Endothelial cell of umbilical vein (primary cell): ENCODE data around the gene ARSD. TPM values are rescaled to one million over a fixed set of nuclear protein-coding genes. Genes with fewer than 3 reads are reported as not detected.
"Not testable (repeated sequence)": the region's sequence is repeated elsewhere in the genome, so short reads cannot be mapped to it uniquely, and the experiment has no call there.

Experiments
- Bru-seq: library from RNA; stranded (reverse); fragments of 400-500 nt; gene quantifications from one replicate; lab custom pipeline; 2021; lab: Mats Ljungman, UMichigan
- BruChase-seq, 2 experiments: library from RNA; stranded (reverse); fragments of 400-500 nt; gene quantifications; one replicate each; lab custom pipeline; 2021; lab: Mats Ljungman, UMichigan
- BruUV-seq: library from RNA; stranded (reverse); fragments of 400-500 nt; replicated peaks from 2 replicates; lab custom pipeline; 2021; lab: Mats Ljungman, UMichigan
- CTCF ChIA-PET: fragments of 300-600, 350-600 bp; sonication (Branson Sonifier 250); formaldehyde crosslinking; loops from one replicate; lab custom pipeline; 2021; ENCODE audit warnings: antibody characterized with exemption, inconsistent platforms; lab: Charles Lee
- POLR2A ChIA-PET: fragments of 300-600, 350-600 bp; sonication (Branson Sonifier 250); formaldehyde crosslinking; loops from one replicate; lab custom pipeline; 2021; ENCODE audit warnings: antibody characterized with exemption, inconsistent platforms; lab: Charles Lee
- DNase-seq: peaks from one replicate; pipeline ENCODE4 v3.0.0-alpha.2; 2011; ENCODE audit warnings: low read depth, low spot score
- FAIRE-seq: peaks from 2 replicates; lab custom pipeline; 2011; peaks lifted over from hg19 to GRCh38; lab: Jason Lieb, UNC
- H2AFZ ChIP-seq: 2 replicates; pipeline ENCODE4 v1.6.0; 2012; ENCODE audit warnings: low read depth, low read length, control low read depth, inconsistent platforms
- H3K27ac ChIP-seq: 2 replicates; pipeline ENCODE4 v1.5.1; 2011; ENCODE audit warnings: low read depth, mild to moderate bottlenecking, control low read depth, low read length, moderate library complexity; ENCODE audit not compliant: insufficient read depth
- H3K27me3 ChIP-seq, 2 experiments: 2 replicates each; pipeline versions ENCODE4 v1.6.0 to v1.6.1; 2011; ENCODE audit warnings: low read length in 2 of 2, mixed read lengths in 1 of 2; ENCODE audit not compliant: control insufficient read depth in 2 of 2, insufficient read depth in 2 of 2
- H3K36me3 ChIP-seq, 2 experiments: 2 replicates in 1 of 2; 3 replicates in 1 of 2; pipeline ENCODE4 v1.5.1; 2011; ENCODE audit warnings: low read length in 2 of 2, mild to moderate bottlenecking in 1 of 2, moderate library complexity in 1 of 2; ENCODE audit not compliant: control insufficient read depth in 2 of 2, insufficient read depth in 2 of 2; ENCODE audit errors: extremely low read depth in 1 of 2
- H3K4me1 ChIP-seq: 3 replicates; pipeline ENCODE4 v1.5.1; 2011; ENCODE audit warnings: mild to moderate bottlenecking, low read length; ENCODE audit not compliant: control insufficient read depth, insufficient read depth; ENCODE audit errors: extremely low read depth
- H3K4me2 ChIP-seq: 2 replicates; pipeline ENCODE4 v1.6.1; 2011; ENCODE audit warnings: low read length, control low read depth, mixed read lengths; ENCODE audit not compliant: insufficient read depth
- H3K4me3 ChIP-seq, 3 experiments: fragments of 200-600 bp in 1 of 3; sonication (generic), shearing (Covaris generic) in 1 of 3; replicated peaks in 1 of 3; 2 replicates each; pipeline ENCODE4 v1.5.1; 2011 to 2016; ENCODE audit warnings: control low read depth in 3 of 3, low read length in 3 of 3, mild to moderate bottlenecking in 2 of 3, inconsistent platforms in 1 of 3, low read depth in 1 of 3, moderate library complexity in 1 of 3; ENCODE audit not compliant: insufficient read depth in 1 of 3
- H3K79me2 ChIP-seq: 2 replicates; pipeline ENCODE4 v1.6.0; 2012; ENCODE audit warnings: low read length, inconsistent platforms; ENCODE audit not compliant: control insufficient read depth, insufficient read depth
- H3K9ac ChIP-seq: replicated peaks from 2 replicates; pipeline ENCODE3; 2011; ENCODE audit warnings: low read length, control low read depth; ENCODE audit not compliant: insufficient read depth; ENCODE audit errors: extremely low read depth
- H3K9me1 ChIP-seq: replicated peaks from 3 replicates; pipeline ENCODE4 v1.6.0; 2011; ENCODE audit warnings: mild to moderate bottlenecking, low read length; ENCODE audit not compliant: control insufficient read depth, insufficient read depth; ENCODE audit errors: extremely low read depth
- H3K9me3 ChIP-seq: replicated peaks from 2 replicates; pipeline ENCODE4 v1.5.1; 2012; ENCODE audit warnings: low read length, inconsistent platforms; ENCODE audit not compliant: control insufficient read depth, insufficient read depth
- H4K20me1 ChIP-seq: replicated peaks from 2 replicates; pipeline ENCODE3; 2011; ENCODE audit warnings: mild to moderate bottlenecking, low read length; ENCODE audit not compliant: control insufficient read depth, insufficient read depth; ENCODE audit errors: extremely low read depth
- CTCF ChIP-seq, 2 donors: IDR thresholded peaks; 1 replicate in 1 of 2; 2 replicates in 1 of 2; pipeline ENCODE4 v1.5.1; 2011; ENCODE audit warnings: low read length in 2 of 2, mild to moderate bottlenecking in 2 of 2, moderate library complexity in 2 of 2, control low read depth in 1 of 2, inconsistent platforms in 1 of 2, low read depth in 1 of 2; ENCODE audit not compliant: insufficient read depth in 1 of 2; ENCODE audit errors: extremely low read depth in 1 of 2
- GATA2 ChIP-seq: IDR thresholded peaks from 2 replicates; pipeline ENCODE4 v1.7.0; 2011; ENCODE audit warnings: low read depth, mild to moderate bottlenecking, moderate library complexity, mixed read lengths, low read length; ENCODE audit not compliant: insufficient read length, insufficient read depth
- JUN ChIP-seq: IDR thresholded peaks from 2 replicates; pipeline ENCODE4 v1.6.1; 2011; ENCODE audit warnings: borderline replicate concordance, low read depth; ENCODE audit not compliant: insufficient read length, insufficient read depth
- MYC ChIP-seq: IDR thresholded peaks from one replicate; pipeline ENCODE4 v1.6.1; 2011; ENCODE audit warnings: mild to moderate bottlenecking, low read depth, low read length
- POLR2A ChIP-seq: IDR thresholded peaks from 2 replicates; pipeline ENCODE4 v1.6.1; 2012; ENCODE audit warnings: low read depth, mild to moderate bottlenecking, control low read depth, low read length
- POLR2AphosphoS5 ChIP-seq: IDR thresholded peaks from 2 replicates; pipeline ENCODE4 v1.6.1; 2012; ENCODE audit warnings: low read depth, mild to moderate bottlenecking, control low read depth, low read length, moderate library complexity; ENCODE audit not compliant: insufficient read depth
- dilution Hi-C: fragments of 300-500 bp; cut with MboI; formaldehyde crosslinking; loops from one replicate; pipeline ENCODE4 v1.15.0; 2019; ENCODE audit warnings: low sequenced_read_pairs; ENCODE audit not compliant: extremely low pct_ligation_motif_present
- intact Hi-C: fragments of 100-400 bp; cut with micrococcal nuclease; formaldehyde crosslinking; loops from one replicate; pipeline ENCODE4 v1.10.0; 2022
- long read RNA-seq: library from polyadenylated mRNA; stranded (forward); transcript quantifications from one replicate; pipeline ENCODE4 v2.0.0, GENCODE V29; 2021
- polyA minus RNA-seq, 3 experiments: library from RNA; depleted of rRNA, polyadenylated mRNA; stranded (reverse); fragments of >200 nt; gene quantifications; 1 replicate in 1 of 3; 2 replicates in 2 of 3; pipeline ENCODE4 v1.2.3, GENCODE V29; 2011
- polyA plus RNA-seq, 4 experiments: library from polyadenylated mRNA; depleted of rRNA in 3 of 4; stranded (reverse) in 3 of 4; unstranded in 1 of 4; fragments of >200 nt; gene quantifications; 2 replicates each; pipeline versions ENCODE4 v1.2.1 to v1.2.3, GENCODE V29; 2011 to 2012; ENCODE audit warnings: missing spikeins in 1 of 4
- total RNA-seq: library from RNA; stranded (reverse); gene quantifications from 2 replicates; pipeline ENCODE4 v1.2.3, GENCODE V29; 2021
- TF ChIP-seq, protein P1 (sequence below): IDR thresholded peaks from 2 replicates; pipeline ENCODE4 v1.6.1; 2011; ENCODE audit not compliant: insufficient read depth, insufficient read length

ARSD gene, protein sequence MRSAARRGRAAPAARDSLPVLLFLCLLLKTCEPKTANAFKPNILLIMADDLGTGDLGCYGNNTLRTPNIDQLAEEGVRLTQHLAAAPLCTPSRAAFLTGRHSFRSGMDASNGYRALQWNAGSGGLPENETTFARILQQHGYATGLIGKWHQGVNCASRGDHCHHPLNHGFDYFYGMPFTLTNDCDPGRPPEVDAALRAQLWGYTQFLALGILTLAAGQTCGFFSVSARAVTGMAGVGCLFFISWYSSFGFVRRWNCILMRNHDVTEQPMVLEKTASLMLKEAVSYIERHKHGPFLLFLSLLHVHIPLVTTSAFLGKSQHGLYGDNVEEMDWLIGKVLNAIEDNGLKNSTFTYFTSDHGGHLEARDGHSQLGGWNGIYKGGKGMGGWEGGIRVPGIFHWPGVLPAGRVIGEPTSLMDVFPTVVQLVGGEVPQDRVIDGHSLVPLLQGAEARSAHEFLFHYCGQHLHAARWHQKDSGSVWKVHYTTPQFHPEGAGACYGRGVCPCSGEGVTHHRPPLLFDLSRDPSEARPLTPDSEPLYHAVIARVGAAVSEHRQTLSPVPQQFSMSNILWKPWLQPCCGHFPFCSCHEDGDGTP
- total RNA-seq (16.4 and 18.6 TPM in 2 replicates), polyA plus RNA-seq (15.5 and 17.3 TPM in 2 replicates), polyA minus RNA-seq (31.2 and 33.3 TPM in 2 replicates), Bru-seq, nascent RNA (percentile 47 among the genes with signal in this experiment), BruChase-seq, experiment 1, labeled RNA remaining after a 6-hour chase (percentile 50 among the genes with signal in this experiment), BruChase-seq, experiment 2, labeled RNA remaining after a 2-hour chase (percentile 44 among the genes with signal in this experiment)
- 9.6 and 11.4 TPM in 2 replicates for polyA plus RNA-seq (2011; cell fraction: cytosol; rRNA removed)
- 12.5 and 15.4 TPM in 2 replicates for polyA plus RNA-seq (2011; cell fraction: nucleus; rRNA removed)
- 13.6 and 14.6 TPM in 2 replicates for polyA plus RNA-seq (2012)
- polyA minus RNA-seq (2011; cell fraction: cytosol; rRNA and poly(A)+ RNA removed), result 4.4 TPM
- polyA minus RNA-seq (2011; cell fraction: nucleus; rRNA and poly(A)+ RNA removed), result 9.2 and 9.4 TPM in 2 replicates
- long read RNA-seq, partial matches to known transcripts, result 1 of 19 reads
- long read RNA-seq, other reads (novel, unspliced or antisense), result 13 of 19 reads

DNA sequence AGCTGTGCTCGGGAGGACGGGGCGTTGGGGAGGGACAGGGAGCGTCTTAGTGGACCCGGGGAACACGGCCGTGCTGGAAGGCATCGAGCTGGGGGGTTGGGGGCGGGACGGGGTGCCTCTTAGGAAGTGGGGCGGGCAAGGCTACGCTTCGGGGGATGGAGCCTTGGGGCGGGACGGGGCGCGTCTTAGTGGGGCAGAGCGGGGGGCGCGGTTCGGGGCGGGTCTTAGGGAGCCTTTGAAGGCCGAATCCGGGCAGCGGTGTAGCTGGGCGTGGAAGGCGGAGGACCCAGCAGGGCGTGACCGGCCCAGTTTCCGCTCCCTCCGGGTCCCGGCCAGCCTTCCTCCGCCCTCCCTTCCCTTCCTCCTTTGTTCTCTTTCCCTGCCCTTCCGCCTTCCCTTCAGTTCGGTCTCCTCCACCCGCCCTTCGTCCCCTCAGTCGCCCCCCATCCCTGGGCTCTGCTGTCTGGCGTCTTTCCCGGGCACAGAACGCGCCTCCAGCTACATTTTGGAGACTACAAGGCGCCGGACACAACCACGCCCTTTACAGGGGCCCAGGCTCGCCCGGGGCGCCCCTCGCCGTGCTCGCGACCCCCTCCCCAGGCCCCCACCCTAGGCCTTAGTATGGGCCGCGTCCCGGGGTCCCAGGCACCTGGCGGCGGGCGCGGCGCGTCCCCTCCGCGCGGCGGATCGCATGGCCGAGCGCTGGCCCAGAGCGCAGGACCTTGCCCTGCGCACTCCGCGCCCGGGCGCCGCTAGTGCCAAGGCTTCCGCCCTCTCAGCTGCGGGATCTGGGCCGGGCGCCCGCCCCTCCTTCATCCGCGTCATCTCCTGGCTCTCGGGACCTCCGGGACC is at the start of gene ARSD:
ARSD (minus strand) TSS at position 757 of the 852 bp plus-strand sequence; CDS start at position 693, 64 bp downstream.
- TSS peak; percentile 87 for BruUV-seq
- Histone ChIP-seq H3K4me3 (peak within 1 kb of the TSS in 2 of 3 experiments; percentile 24 to 40), H3K9me3 (no peaks in the 10 kb centered on the region), H3K4me1 (no peaks in the 10 kb centered on the region), H3K27me3 (no peaks in the 10 kb centered on the region), H2AFZ (peak within 1 kb of the TSS; percentile 67), H3K79me2 (no peaks in the 10 kb centered on the region), H3K9ac (peak within 1 kb of the TSS; percentile 91), H3K27ac (peak within 1 kb of the TSS; percentile 77), H3K9me1 (no peaks in the 10 kb centered on the region), H3K36me3 (no peaks in the 10 kb centered on the region), H4K20me1 (no peaks in the 10 kb centered on the region), H3K4me2 (peak within 1 kb of the TSS; percentile 64)
- CTCF ChIA-PET, result interaction anchor here (0.7 to 1.0 kb wide), 3 partner anchors 9 to 53 kb away, joined by 3 to 4 read pairs (median 3); no protein-coding TSS in a partner anchor
- intact Hi-C loops, result loop anchor here (1.0 to 5.0 kb wide), 3 partner anchors 35 to 237 kb away; partner anchors contain the start of gene CD99
- dilution Hi-C loops, result no loop called here
- peak; percentile 94 for FAIRE-seq
- no peak for TF ChIP-seq GATA2
- TF ChIP-seq MYC, result no peak
- TF ChIP-seq POLR2A, result peak; percentile 74
- TF ChIP-seq, protein P1, sequence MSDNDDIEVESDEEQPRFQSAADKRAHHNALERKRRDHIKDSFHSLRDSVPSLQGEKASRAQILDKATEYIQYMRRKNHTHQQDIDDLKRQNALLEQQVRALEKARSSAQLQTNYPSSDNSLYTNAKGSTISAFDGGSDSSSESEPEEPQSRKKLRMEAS, result no peak
- peak; percentile 77 for TF ChIP-seq POLR2AphosphoS5
- TF ChIP-seq JUN, result no peak
- no peak for TF ChIP-seq CTCF (IDR thresholded peaks at IDR 0.05; ENCODE audit: extremely low read depth in 1 of 2, insufficient read depth in 1 of 2, low read depth in 1 of 2, low read length in 2 of 2)
- POLR2A ChIA-PET, result interaction anchor here (2.1 kb wide), 1 partner anchor 35 kb away, joined by 15 read pairs; a partner anchor contains a TSS
- peak; percentile 79 for DNase-seq

GRCh38 chrX:2978639-2979038 is 49.5 kb upstream of the ARSD start:
- DNase-seq, H3K27me3 ChIP-seq, H3K9me3 ChIP-seq, H3K4me3 ChIP-seq, H4K20me1 ChIP-seq, BruUV-seq, POLR2A ChIA-PET, H3K27ac ChIP-seq, H3K9ac ChIP-seq, CTCF ChIA-PET, H3K36me3 ChIP-seq, intact Hi-C loops, dilution Hi-C loops, H2AFZ ChIP-seq, H3K9me1 ChIP-seq, H3K4me2 ChIP-seq, FAIRE-seq, H3K79me2 ChIP-seq, H3K4me1 ChIP-seq: not testable (repeated sequence)
